Urinary bladder (tissue), 4 donors: ENCODE results near the gene EGFLAM. TPM values are rescaled to one million over a fixed set of nuclear protein-coding genes. Genes with fewer than 3 reads are reported as not detected.

ENCODE experiments used
- DNase-seq: peaks from one replicate; pipeline ENCODE4 v3.0.0-alpha.2; 2015; ENCODE audit errors: extremely low spot score
- H3K27ac ChIP-seq: one replicate; pipeline ENCODE4 v1.5.1; 2013; ENCODE audit warnings: low read depth, mild to moderate bottlenecking, moderate library complexity
- H3K36me3 ChIP-seq: one replicate; pipeline ENCODE4 v1.6.1; 2013; ENCODE audit warnings: mild to moderate bottlenecking, moderate library complexity; ENCODE audit not compliant: insufficient read depth
- H3K4me1 ChIP-seq: one replicate; pipeline ENCODE4 v1.6.1; 2013; ENCODE audit warnings: mild to moderate bottlenecking, moderate library complexity; ENCODE audit not compliant: insufficient read depth
- H3K4me3 ChIP-seq: one replicate; pipeline ENCODE4 v1.5.1; 2013; ENCODE audit warnings: low read depth, low read length
- WGBS: extraction: QIAGEN DNeasy Blood & Tissue Kit; methylation state at CpG from one replicate; pipeline ENCODE4 v1.1.7; 2013; 5-methylcytosine and 5-hydroxymethylcytosine counted together
- polyA plus RNA-seq: library from polyadenylated mRNA; stranded (reverse); fragments of 200-250 nt; gene quantifications from one replicate; pipeline ENCODE4 v1.2.3, GENCODE V29; 2013
- total RNA-seq: library from RNA; depleted of rRNA; stranded (reverse); fragments of >200 nt; gene quantifications from one replicate; pipeline ENCODE4 v1.2.3, GENCODE V29; 2014
- donor health status: healthy with polysubstance abuse.
- donor health status: healthy.

Gene EGFLAM
- total and polyA plus RNA-seq, 2 donors, result 6.9 to 17.4 TPM

DNA sequence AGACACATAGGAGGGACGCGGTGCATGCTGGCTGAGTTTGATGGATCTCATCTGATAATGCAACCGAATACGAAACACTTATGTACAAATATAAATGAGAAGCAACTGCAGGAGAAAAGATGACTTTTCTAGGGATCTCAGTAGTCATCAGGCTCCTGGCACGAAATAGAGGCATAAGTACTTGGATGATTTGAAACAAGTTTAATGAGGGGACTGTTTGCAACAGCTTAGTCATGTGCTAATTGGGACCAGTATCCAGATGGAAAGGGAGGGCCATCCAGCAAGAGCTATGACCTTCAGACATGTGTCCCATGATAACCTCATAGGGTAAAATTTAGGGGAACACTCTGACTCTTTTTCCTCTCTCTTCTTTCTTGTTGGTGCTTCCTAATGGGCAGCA lies 123.0 kb downstream of the EGFLAM start:
- no peak overlapping the region for H3K4me3 ChIP-seq
- 92% methylated on average over 5 of the region's 5 CpGs for WGBS
- H3K4me1 ChIP-seq, result no peaks in the 10 kb centered on the region
- no peak for DNase-seq
- no peak overlapping the region for H3K27ac ChIP-seq
- no peaks in the 10 kb centered on the region for H3K36me3 ChIP-seq

DNA sequence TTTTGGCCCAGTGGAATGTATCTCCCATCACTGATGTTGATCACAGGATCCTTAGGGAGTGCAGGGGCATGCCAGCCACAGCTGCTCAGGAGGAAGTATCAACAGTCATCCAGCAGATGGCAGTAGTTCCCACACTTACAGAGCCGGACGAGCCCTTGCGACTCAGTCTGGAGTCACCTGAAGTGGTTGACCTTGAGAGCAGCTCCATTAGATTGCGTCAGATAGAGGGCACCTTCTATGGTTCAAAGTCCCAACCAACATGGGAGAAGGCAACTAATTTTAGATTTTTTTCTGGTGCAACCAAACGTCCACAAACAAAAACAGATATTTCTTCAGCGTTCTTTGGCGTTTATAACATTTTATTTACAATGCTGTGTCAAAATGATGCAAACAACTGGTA lies 124.5 kb downstream of the EGFLAM start:
- no peak overlapping the region for H3K4me3 ChIP-seq
- 43% methylated on average over 7 of the region's 7 CpGs for WGBS
- no peak overlapping the region for H3K27ac ChIP-seq
- no peak for DNase-seq
- H3K36me3 ChIP-seq, result no peaks in the 10 kb centered on the region
- H3K4me1 ChIP-seq, result no peaks in the 10 kb centered on the region

DNA sequence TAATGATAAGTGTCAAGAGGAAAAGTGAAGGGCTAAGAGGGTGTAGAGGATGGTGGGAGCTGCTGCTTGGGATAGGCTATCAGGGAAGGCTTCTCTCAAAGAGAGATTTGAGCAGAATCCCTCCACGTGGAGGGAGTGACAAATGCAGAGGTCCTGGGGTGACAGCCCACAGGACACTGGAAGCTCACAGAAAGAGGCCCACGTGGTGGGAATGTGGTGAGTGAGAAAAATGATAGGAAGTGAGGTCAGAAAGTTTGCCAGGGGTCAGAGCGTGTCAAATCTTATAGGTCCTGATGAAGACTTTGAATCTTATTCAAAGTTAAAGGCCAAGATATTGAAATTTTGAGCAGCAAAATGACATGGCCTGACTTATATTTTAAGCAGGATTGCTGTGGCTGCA lies 125.3 kb downstream of the EGFLAM start:
- no peaks in the 10 kb centered on the region for H3K4me1 ChIP-seq
- no peaks in the 10 kb centered on the region for H3K36me3 ChIP-seq
- no peak overlapping the region for H3K27ac ChIP-seq
- WGBS, result 70% methylated on average over 3 of the region's 3 CpGs
- DNase-seq, result no peak
- H3K4me3 ChIP-seq, result no peak overlapping the region

DNA sequence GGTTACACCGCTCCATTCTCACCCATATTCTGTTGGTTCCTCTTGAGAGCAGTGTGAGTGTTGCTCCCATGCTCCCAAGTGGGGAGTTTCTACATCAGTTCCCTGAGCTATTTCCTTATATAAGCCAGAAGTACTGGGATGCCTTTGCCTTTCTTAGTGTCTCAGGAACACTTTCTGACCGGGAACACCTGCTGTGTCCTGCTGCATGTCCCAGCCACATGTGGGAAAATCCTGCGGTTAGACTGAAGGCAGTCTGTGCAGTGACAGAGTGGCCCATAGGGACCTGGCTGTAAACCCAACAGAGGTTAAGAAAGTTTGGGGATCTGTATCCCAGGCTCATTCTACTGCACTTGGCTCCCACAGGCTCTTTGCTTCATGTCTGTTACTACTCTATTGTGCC lies 126.0 kb downstream of the EGFLAM start:
- DNase-seq, result no peak
- Histone ChIP-seq H3K27ac (no peak overlapping the region), H3K4me3 (no peak overlapping the region), H3K36me3 (no peaks in the 10 kb centered on the region), H3K4me1 (no peaks in the 10 kb centered on the region)
- 82% methylated on average over 3 of the region's 3 CpGs for WGBS

DNA sequence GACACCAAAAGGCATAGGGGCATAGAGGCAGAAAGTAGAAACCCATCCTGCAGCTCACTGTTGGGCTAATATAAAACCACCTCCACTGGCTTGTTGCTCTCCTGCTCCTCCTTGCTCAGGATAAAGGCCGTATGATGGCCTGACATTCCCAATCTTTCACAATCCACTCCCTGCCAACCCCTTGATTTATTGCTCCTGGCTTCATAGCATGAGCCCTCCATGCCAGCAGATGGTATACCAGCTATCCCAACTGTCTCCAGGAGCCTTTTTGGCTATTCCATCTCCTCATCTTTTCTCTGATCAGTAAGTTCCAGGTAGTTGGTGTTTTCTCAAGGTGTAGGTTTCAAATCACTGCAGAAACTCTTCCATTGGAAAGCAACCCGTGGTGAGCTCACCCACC lies 128.8 kb downstream of the EGFLAM start:
- Histone ChIP-seq H3K36me3 (no peaks in the 10 kb centered on the region), H3K4me1 (no peaks in the 10 kb centered on the region), H3K27ac (no peak overlapping the region), H3K4me3 (no peak overlapping the region)
- DNase-seq, result no peak
- 80% methylated on average over 2 of the region's 2 CpGs for WGBS

DNA sequence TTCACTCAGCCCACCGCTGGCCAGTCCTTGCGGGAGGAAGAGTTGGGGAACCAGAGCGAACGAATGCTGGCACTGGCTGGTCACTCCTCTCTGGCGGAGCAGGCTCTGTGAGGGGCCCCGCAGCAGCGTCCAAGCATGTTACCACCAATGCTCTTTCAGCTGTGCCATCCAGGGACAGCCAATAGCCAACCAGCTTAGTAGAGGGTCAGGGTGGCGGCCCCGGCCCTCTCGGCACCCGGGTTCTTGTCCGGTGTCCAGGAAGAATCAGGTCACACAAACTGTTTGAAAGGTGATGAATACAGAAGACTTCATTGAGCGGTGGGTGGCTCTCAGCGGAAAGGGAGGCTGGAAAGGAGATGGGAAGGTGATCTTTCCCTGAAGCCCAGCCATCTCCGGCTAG lies 135.3 kb downstream of the EGFLAM start:
- no peaks in the 10 kb centered on the region for H3K4me1 ChIP-seq
- no peak overlapping the region for H3K27ac ChIP-seq
- no peak for DNase-seq
- H3K4me3 ChIP-seq, result no peak overlapping the region
- 96% methylated on average over 15 of the region's 15 CpGs for whole genome bisulfite sequencing
- no peaks in the 10 kb centered on the region for H3K36me3 ChIP-seq

DNA sequence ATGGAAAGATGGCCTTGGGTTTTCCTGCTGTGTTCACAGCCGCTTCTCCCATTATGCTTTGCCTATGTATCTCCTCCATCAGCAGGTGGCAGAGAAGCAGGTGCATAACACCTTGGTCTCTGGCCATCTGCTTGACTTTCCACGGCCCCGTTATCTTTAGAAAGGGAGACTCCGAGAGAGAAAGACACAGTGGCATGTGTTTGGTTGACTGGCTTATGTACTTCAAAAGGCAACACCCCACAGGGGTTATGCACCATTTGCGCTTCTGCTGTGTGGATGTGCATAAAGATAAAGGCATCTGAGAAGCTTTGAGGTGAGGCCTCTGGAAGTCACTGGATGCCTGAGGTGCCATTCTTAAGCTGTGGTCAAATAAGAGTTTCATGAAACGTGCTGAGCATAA lies 138.4 kb downstream of the EGFLAM start:
- Histone ChIP-seq H3K4me3 (no peak overlapping the region), H3K36me3 (no peaks in the 10 kb centered on the region), H3K27ac (no peak overlapping the region), H3K4me1 (no peaks in the 10 kb centered on the region)
- DNase-seq, result no peak
- WGBS, result 53% methylated on average over 6 of the region's 6 CpGs

DNA sequence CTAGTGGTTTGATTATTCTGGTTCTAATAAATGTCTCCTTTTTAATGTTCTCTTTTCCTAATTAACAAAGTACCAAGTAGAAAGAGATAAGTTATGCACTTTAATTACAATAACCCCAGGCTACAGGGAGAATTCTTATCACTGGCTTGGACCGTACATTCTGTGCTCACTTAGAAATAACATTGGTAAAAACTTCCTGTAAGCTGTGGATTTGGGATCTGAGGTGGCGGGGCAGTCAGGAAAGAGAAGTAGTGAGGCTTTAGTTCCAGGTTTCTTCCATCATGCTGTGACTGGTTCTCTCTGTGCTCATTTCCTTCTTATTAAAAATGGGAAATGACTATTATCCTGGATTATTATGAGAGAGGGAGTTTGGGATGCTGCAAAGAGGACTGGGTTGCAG lies 142.0 kb downstream of the EGFLAM start:
- H3K4me3 ChIP-seq, result no peak overlapping the region
- no peak for DNase-seq
- no peak overlapping the region for H3K27ac ChIP-seq
- no peaks in the 10 kb centered on the region for H3K4me1 ChIP-seq
- no peaks in the 10 kb centered on the region for H3K36me3 ChIP-seq
- WGBS, result 70% methylated on average over 2 of the region's 2 CpGs

DNA sequence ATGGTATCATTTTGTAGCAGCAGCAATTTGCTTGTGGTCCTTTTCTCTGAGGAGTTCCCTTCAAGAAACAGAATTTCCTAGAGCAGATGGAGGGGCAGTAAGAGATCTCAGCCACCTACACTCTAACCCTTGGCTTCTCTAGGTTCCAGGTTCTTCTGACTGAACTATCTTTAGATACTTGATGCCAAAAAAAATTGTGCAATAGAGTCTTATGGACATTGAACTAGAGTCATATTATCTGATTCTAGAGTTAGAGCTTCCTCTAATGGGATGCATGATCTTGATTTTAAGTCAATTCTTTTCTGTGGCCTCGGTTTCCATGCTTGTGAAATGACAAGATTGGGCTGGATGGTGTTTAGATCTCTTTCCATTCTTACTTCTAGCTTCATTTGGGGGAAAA lies 142.8 kb downstream of the EGFLAM start:
- H3K36me3 ChIP-seq, result no peaks in the 10 kb centered on the region
- no peak overlapping the region for H3K4me3 ChIP-seq
- H3K27ac ChIP-seq, result no peak overlapping the region
- no peaks in the 10 kb centered on the region for H3K4me1 ChIP-seq
- WGBS, result 91% methylated on average over 1 of the region's 1 CpG
- DNase-seq, result no peak

DNA sequence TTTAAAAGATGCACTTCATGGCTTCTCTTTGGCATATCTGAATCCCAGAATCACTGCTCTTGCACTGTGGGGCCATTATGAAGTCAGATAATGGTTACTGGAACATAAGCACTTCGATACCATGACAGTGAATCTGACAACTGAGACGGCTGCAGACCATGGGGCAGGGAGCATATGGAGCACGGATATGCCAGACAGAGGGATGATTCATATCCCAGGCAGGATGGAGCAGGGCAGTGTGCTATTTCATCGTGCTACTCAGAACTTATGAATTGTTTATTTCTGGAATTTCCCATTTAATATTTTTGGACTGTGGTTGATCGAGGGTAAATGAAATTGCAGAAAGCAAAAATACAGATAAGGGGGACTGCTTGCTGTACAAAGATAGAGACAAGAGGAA lies 145.0 kb downstream of the EGFLAM start:
- H3K27ac ChIP-seq, result no peak overlapping the region
- DNase-seq, result no peak
- no peaks in the 10 kb centered on the region for H3K4me1 ChIP-seq
- H3K4me3 ChIP-seq, result no peak overlapping the region
- 53% methylated on average over 5 of the region's 5 CpGs for WGBS
- no peaks in the 10 kb centered on the region for H3K36me3 ChIP-seq

DNA sequence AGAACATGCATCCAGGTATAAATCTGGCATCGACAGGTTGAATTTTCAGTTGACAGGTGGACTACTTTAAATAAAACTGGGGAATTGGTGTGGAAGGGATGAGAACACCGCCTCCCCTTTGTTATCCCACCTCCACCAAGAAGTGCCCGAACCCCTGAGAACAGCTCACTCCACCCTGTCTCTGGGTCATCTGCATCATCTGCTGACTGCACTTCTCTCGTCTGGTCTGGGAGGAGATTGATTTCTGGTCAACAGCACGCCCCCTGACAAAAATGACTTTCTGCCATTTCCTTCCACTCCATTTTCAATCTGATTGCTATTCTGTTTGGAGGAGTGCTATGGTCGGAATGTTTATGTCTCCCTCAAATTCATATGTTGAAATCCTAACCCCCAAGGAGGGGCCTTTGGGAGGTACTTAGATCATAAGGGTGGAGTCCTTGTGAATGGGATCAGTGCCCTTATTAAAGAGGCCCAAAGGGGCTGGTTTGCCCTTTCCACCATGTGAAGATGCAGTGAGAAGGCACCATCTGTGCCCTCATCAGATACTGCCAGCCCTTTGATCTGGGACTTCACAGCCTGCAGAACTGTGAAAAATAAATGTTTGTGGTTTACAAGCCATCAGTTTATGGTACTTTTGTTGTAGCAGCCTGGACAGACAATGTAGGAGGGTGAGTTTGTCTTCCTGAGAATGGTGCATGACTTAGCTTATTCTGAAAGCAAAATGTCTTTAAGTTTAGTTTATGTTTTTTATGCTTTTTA lies 145.7 kb downstream of the EGFLAM start:
- Histone ChIP-seq H3K4me3 (no peak overlapping the region), H3K4me1 (no peaks in the 10 kb centered on the region), H3K27ac (no peak overlapping the region), H3K36me3 (no peaks in the 10 kb centered on the region)
- no peak for DNase-seq
- WGBS, result 87% methylated on average over 6 of the region's 6 CpGs

DNA sequence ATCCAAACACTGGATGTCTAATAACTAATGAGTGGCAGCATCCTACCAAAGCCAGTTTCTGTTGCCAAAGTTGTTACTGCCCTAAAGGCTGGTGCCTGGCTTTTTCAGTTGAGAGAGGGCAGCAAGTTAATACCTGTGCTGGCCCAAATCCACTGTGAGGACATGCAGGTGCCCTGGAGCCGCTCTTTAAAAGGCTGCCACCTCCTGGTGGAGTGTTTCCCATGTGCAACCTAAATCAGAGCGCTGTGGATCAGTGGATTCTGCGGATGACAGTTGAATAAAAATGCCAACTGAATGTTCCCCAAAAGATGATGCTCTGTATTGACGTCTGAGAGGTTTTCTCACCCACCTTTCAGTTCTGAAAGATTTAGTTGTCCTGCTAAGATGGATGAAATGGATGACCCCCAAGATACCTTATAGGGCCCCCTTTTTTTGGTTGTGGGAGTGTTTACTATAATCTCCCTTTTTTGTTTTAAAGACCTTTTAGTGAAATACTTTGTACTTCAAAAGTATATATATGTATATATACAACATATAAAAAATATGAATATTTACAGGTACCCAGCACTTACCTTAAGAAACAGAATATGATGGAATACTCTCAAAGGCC lies 146.4 kb downstream of the EGFLAM start:
- no peak for DNase-seq
- WGBS, result 63% methylated on average over 4 of the region's 4 CpGs
- H3K27ac ChIP-seq, result no peak overlapping the region
- no peaks in the 10 kb centered on the region for H3K36me3 ChIP-seq
- no peaks in the 10 kb centered on the region for H3K4me1 ChIP-seq
- no peak overlapping the region for H3K4me3 ChIP-seq

DNA sequence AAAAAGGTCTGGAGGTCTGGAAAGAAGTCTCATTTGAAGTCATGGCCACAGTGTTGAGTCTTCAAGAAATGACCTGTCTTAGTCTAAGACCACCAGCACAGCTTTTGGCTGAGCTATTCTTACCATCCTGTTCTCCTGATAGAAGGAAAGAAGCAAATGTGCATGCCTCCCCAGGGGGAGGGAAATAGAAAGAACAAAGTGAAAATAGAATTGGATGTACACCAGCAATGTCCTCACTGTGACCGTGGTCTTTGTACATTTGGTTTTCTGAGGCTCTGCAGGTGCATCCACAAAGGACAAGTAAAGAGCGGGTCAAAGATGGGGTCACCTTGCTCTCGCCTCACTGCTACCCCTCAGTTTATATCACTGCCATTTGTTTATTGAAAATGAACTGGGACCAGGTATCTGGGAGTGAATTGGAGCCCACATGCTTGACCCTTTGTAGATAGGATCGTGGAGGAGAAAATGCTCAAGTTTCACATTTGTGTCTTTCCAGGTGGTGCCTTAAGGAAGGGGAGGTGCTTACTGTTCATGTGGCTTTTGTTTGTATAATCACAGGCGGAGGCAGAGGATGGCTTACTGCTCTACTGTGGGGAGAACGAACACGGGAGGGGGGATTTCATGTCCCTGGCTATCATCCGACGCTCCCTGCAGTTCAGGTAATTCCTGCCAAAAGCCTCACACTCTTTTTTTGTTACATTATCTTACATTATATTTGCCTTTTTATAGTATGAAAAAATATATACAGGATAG lies 150.3 kb downstream of the EGFLAM start:
- no peaks in the 10 kb centered on the region for H3K36me3 ChIP-seq
- no peak for DNase-seq
- H3K27ac ChIP-seq, result no peak overlapping the region
- no peak overlapping the region for H3K4me3 ChIP-seq
- no peaks in the 10 kb centered on the region for H3K4me1 ChIP-seq
- 76% methylated on average over 9 of the region's 9 CpGs for WGBS
